ENCODE data around the gene CLN6.

The CLN6 gene

DNA sequence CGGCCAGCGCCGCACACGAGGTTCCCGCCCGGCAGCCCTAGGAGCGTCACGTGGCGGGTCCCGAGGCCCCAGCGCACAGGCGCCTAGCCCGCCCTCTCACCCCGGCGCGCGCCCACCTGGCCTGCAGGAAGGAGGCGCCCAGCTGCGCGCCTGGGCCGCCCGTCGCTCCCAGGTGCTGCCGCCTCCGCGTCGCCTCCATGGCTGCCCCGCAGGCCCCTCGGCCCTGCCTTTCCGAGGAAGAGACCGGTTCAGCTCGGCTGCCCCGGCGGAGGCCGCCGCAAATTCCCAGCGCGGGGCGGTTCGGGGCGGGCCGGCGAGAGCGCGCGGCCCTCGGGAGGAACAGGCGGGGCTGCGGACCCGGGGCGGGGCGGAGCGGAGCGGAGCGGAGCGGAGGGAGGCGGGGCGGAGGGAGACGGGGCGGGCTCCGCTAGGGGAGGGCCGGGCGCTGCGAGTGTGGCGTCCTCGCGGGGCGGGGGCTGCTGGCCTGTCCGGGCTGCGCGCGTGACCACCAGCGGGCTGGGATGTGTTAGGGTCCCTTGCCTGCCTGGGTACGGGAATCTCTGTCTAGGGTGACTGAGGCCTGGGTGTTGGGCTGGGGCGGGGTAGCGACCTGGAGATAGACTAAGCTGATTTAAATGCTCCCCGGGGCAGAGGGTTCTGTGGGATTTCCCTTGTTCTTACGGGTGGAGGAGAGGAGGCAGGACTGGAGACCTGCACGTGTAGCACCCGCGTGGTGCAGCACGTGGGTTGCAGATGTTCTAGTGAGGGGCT, at the start of gene CLN6:
CLN6 (minus strand) TSS at position 343 of the 771 bp plus-strand sequence; CDS start at position 199, 144 bp downstream.
- peak; percentile 38 for DNase-seq

DNA sequence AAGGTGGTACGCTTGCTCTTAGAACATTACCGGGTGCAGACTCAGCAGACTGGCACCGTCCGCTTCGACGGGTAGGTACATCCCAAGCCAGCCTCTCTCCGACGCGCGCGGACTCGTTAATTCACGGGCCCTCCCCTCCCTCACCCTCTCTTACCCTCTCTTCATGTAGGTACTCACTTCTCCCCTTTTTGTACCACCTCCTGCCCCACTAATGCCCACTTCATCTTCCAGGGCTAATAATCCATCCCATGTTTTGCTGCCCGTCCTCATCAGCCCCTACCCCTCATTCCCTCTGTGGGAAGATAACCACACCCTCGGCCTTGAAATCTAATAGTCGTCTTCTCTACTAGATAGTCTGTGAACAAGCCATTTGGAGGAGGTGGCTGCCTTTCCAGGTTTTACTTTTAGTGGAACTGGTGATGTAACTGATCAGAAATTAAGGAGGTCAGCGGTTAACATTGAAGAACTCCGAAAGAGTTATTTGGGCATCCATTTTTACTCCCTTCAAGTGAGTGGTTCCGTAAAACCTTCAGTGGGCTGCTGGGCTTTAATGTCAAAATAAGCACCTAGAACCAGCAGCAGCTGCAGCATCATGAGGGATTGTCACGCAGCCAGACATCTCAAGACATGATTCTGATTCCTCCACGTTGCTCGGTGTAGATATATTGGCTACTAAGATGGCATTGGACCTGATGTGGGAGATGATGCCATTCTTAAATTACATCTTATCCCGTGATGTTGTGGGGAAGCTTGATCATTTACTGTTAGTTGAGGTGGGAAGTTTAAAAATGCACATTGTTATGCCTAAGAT, 49.3 kb upstream of the CLN6 start:
- DNase-seq: no peak

DNA sequence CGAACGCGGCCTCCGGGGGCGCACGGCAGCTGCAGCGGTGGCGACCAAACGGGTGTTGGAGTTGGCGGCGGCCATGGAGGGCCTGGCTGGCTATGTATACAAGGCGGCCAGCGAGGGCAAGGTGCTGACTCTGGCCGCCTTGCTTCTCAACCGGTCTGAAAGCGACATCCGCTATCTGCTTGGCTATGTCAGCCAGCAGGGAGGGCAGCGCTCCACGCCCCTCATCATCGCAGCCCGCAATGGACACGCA, 48.7 kb upstream of the CLN6 start:
- no peak for DNase-seq

DNA sequence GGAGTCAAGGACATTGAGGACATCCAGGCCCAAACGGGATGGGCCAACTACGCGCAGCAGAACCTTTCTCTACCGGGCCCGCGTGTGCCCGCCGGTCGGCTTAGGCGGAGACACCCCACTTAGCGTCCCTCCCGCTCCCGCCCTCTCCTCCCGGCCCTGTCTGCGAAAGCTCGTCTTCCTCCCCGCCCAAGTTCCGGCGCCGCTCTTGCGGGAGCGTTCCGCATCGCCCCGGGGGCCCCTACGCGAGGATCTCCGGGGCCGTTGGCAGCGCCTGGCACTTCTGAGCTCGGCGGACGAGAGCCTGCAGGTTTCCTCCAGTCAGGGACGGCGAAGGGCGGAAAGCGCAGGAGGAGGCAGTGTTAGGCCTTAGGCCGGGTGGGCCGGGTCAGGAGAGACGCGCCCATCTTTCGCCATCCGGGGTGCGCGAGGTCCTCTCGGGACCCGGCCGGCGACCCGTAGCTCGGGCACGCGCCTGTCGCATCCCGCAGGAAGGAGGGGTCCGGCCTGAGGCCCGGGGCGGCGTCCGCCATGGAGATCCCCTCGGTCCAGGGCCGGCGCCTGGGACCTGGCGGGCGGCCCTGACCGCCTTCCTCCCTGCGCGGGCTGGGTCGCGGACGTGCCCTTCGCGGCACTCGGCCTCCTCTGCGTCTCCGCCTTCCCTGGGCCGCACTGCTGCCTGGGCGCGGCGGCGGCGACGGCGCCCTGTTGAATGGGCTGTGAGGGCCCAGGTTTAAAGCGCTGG, 48.2 kb upstream of the CLN6 start, which contains the start of gene FEM1B:
FEM1B (plus strand) TSS at position 143 of the 742 bp plus-strand sequence. CDS start 673 bp downstream, outside the sequence.
- DNase-seq: peak; percentile 93

DNA sequence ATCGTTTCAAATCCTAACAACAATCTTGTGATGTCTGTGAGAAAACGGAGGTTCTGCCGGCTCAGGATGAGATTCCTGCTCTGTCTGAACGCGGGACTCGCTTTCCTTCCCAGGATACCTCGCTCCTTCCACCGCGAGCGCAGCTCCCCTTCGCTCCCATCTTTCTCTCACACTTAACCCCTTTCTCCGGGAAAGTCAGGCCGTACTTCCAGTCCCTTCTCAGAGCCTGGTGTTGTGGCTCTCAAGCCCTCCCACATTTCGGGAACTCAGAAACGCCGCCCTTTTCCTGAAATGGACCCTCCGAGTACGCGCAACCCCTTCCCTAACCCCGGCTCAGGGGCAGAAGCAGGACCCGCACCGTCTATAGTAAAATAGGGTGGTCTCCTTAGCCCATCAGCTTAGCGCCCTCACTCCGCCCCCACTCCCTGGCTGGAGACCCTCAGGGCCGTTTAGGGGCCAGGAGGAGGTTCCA, 47.6 kb upstream of the CLN6 start:
- peak; percentile 46 for DNase-seq

DNA sequence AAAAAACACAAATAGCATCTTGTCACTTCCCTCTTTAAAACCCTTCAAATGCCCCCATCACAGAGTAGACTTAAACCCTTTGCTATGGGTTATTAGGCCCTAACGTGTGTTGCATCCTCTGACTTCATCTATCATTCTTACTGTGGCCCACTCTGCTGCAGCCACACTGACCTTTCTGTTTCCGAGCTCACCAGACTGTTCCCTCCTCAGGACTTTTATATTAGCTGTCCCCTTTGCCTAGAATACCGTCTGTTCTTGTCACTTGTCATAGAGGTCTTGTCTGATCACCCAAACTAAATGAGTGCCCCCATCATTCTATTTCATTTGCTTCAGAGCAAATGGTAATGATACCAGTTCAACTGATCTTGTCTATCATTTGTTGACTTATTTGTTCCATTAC, 47.1 kb upstream of the CLN6 start:
- peak; percentile 1 for DNase-seq

DNA sequence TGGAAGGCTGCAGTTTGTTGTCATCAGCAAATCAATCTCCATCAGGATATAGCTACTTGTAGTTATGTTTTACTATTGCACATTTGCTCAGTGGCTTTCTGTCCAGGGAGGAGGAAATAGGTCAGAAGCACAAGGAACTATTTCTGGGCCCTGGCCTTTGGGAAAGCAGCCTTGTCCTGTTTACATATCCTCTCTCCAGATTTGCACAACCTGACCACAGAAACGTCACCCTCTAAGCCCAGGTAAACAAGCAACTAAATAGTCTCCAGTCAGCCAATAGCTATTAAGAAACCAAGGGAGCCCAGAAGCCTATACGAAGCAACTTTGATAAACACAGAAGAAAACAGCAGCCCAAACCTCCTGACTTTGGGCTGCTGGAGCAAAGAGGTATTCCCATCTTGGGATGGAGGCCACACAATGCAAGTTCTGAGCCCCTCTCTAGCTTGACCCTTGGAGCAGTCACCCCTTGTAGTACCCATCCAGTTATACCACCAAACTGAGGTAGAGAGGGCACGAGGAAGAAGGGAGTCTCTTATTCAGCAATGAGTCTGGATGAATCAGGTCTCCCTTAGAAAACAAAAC, 45.7 kb upstream of the CLN6 start:
- no peak for DNase-seq

DNA sequence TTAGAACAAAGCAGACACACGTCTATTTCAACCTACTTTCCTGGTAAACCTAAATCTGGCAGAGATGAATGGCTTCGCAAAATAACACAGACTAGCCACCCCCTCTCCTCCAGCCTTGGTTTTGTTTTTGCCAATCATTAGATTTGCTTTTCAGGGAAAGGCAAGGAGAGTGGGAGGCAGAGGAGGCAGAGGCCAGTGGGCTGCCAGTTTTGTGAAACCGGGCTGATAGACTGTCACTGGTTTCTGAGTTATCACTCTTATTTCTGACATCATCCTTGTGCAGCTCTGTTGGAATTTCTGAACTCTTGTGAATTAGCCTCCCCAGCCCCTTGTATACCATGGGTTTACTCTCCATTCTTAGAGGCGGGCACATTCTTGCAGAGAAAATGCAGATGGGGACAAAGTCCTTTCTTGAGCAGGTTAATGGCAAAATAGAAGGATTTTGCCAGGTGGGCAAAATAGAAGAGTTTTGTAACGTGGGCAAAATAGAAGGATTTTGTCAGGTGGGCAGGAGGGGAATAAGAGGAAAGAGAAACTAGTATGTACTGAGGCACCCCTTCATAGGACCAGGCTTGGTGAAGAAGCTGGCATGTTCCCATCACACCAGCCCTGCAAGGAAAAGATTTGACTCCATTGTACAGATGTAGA, 44.8 kb upstream of the CLN6 start:
- DNase-seq: no peak

DNA sequence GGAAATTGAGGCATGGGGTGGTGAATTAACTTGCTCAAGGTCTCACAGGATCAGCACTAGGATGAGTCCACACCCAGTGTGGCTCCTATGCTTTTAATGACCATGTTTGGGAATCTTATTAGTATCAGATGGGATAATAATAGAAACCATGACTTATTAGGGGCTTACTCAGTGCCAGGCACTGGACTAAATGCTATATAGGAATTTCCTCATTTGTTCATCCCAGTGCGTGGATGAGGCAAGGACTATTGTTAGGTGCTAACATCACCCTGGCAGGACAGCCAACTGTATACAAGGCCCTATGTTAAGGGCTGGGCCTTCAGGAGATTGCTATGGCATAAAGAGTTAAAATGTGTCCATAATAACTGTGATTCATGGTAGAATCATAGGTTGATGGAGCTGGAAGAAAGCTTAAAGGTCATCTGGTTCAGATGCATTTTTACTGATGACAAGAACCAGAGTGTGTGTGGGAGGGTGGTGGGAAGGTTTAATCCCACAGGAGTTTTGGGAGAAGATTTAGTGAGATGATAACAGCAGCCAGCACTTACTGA, 43.3 kb upstream of the CLN6 start:
- DNase-seq: no peak

DNA sequence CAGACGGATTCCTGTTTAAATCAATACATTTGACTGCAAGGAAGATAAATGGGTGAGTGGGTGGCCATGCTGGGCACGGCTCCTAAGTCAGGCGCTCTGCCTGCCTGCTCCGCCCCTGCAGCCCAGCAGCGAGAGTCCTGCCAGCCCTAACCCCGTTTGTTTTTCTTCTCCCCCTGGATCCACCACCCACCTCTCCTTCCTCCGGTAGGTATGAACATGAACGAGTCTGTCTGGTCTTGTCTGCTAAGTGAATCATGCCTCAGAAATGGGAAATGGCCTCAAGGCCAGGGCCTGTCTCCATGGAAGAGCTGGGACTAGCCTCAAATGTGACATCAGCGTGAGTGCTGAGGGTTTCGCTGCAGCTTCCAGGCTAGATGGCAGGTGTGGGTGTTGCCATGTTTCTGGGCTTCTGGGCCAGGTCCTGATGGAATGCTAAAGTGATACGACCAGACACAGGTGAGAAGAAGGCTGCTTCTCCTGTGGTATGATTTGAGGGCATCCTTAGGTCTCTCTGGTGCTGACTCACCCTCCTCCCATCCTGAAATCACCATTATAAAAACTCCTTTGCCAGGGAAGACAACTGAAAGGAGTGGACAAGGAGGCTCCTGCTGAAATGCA, 42.4 kb upstream of the CLN6 start:
- peak; percentile 54 for DNase-seq

DNA sequence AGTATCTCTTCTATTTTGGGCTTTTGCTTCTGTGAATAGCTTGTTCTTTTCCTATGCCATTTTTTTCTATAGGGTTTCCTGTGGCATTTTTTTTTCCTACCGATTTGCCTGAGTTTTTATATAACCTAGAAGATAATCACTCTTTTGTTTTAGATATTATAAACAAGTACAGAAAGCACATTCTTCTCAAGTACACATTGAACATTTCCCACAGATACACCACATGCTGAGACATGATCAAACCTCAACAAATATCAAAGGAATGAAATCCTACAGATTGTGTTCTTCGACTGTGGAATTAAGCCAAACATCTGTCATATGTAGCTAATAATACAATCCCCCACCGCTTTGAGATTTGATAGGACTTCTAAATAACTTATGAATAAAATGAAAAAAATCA, 38.9 kb upstream of the CLN6 start:
- no peak for DNase-seq

DNA sequence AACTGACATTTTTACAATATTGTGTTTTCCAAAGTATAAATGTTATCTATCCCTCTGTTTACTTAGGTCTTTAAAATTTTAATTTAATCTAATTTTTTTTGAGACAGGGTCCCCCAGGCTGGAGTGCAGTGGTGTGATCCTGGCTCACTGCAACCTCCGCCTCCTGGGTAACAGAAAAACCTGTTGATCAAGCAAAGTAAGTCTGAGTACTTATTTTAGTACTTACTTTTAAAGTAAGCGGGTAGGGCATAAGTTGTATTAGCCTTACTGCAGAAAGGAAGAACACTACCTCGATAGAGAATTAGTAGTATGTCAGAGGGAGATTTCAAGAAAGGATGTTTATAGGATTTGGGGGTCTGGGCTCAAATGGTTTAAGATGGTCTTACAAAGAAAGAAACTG, 36.1 kb upstream of the CLN6 start:
- DNase-seq: no peak

DNA sequence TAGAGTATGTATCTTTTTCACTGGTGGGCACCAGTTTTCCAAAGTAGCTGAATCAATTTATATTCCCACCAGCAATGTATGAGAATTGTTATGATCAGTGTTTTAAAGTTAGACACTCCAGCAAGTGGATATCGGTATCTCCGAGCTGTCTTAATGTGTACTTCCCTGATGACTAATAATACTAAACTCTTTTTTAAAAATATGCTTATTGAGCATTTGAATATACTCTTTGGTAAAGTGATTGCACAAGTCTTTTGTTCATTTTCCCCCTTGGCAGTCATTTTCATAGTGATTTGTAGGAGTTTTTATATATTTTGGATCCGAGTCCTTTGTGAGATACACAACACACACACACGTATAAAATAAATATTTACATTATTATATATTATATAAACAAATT, 35.6 kb upstream of the CLN6 start:
- DNase-seq: no peak

DNA sequence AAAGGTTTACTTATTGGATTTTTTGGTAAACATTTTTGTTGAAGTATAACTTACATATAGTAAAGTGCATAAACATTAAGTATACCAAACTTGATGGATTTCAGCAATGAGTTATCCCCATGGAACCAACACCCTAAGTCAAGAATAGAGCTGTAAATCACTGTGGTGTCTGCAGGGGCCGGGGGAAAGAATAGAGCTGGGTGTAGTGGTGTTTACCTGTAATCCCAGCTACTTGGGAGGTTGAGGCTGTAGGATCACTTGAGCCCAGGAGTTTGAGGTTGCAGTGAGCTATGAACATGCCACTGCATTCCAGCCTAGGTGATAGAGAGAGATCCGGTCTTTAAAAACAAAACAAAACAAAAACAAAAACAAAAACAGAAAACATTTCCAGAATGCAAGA, 34.8 kb upstream of the CLN6 start:
- DNase-seq: no peak

DNA sequence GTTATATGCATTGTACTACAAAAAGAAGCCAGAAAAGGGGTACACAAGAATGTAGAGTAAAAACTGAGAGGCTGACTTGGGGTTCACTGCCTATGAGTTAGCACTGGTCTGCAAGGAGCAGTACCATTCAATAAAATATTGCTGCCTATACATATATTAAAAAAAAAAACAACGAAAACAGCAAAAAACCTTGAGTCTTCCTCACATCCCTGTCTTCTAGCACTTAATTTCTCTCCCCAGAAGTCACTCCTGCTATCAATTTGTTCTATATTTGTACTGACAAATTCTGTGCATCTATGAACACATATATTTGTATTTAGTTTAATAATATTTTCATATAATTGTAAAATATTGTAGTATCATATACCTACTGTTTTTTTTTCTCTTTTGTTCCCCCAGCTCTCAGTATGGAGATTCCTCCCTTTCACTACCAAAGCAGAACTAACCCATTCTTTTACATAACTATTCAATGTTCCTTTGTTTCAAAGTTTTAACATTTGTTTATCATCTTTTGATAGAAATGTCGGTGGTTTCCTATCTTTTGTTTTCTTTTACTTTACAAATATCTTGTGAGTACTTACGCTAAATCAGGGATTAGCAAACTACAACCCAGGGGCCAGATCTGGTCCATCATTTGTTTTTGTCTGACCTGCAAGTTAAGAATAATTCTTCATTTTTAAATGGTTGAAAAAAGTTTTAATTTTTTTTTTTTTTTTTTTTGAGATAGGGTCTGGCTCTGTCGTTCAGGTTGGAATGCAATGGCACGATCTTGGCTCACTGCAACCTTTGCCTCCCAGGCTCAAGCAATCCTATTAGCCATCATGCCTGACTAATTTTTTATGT, 33.2 kb upstream of the CLN6 start:
- DNase-seq: no peak

DNA sequence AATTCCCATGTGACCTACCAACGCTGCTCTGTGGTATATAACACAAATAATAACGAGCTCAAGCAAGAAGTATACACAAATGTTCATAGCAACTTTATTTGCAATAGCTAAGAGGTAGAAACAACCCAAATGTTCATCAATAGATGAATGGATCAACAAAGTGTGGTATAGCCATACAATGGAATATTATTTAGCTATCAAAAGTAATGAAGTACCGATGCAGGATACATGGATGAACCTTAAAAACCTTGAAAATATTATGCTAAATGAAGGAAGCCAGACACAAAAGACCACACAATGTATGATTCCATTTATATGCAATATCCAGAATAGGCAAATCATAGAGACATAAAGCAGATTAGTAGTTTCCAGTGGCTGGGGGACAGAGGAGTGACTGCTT, 32.5 kb upstream of the CLN6 start:
- DNase-seq: no peak

DNA sequence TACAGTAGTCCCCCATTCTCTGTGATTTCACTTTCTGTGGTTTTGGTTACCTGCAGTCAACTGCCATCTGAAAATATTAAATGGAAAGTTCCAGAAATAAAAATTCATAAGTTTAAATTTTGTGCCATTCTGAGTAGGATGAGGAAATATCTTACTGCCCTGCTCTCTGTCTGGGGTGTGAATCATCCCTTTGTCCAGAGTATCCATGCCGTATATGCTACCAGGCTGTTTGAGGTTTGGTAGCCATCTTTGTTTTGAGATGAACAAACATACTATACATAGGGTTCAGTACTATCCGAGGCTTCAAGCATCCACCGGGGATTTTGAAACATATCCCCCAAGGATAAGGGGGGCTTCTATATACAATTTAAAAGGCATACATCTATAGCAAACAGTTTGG, 31.7 kb upstream of the CLN6 start:
- no peak for DNase-seq

DNA sequence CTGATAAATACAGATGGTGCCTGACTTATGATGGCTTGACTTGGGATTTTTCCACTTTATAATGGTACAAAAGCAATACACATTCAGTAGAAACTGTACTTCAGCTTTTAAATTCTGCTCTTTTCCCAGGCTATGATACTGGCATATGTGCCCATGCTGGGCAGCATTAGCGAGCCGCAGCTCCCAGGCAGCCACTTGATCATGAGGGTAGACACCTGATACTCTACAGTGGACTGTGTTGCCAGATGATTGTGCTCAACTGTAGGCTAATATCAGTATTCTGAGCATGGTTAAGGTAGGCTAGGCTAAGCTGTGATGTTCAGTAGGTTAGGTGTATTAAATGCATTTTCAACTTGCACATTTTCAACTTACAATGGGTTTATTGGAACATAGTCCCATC, 30.4 kb upstream of the CLN6 start:
- DNase-seq: no peak

DNA sequence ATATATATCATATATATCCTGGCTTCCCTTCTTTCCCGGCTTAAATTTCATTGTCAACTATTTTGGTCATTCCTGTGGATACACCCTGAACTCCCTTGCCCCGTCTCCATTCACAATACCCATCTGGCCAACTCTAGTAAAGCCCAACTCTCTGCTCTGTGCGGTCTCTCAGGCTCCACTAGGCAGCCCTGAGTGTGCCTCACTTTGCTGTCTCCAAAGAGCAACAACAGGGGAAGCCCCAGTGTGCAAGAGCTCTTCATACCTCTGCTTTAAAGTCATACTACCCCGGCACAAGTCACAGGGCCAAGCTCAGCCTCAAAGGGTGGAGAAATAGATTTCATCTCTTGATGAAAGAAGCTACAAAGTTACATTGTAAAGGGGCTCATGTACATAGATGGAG, 29.2 kb upstream of the CLN6 start:
- no peak for DNase-seq

DNA sequence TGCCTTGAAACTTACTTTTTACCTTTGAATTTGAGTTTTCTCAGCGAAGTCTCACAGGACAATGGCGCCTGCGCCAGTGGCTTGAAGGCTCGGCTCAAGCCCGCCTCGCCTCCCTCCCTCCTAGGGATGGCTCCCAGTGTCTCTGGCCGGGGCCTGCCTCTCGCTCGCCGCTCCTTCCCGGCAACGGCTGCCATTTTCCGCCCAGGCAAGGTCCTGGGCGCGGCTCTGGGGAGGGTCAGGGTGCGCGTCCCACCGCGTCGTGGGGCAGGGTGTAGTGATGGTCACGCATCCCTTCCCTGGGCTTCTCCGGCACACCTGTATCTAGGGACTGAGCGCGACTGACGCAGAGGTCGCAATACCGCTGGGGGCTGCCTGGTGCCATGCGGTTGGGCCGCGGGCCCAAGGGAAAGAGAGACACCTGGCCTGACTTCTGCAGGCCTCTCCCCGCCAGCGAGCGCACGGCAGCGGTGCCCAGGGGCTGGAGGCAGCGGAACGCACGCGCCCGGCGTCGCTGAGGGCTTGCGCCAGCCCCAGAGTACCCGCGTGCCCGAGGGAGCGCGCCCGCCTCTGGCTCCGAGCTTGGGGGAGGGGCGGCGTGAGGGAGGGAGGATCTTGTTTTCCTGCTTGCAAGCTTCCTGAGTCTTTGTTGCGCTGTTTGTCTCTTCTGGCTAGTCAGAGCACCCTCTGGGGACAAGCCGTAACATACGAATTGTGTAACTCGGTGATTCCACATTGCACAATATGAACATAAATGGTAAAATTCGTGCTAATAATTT, 27.3 kb upstream of the CLN6 start:
- peak; percentile 83 for DNase-seq
